Measurements from ENCODE around the gene PIK3R3.
A peak's percentile ranks its signal among the peaks of the same experiment; 100 is the strongest.

Gene PIK3R3

GRCh38 chr1:46169811-46170454, 37.5 kb upstream of the PIK3R3 start:
- no peak for TF ChIP-seq CTCF (IDR thresholded peaks at IDR 0.05; ENCODE audit: control insufficient read depth, insufficient read depth, low read depth, low read length, missing control alignments)
- no peak overlapping the region for H3K4me3 ChIP-seq (ENCODE audit: control insufficient read depth, low read depth, low read length)
- no peak for DNase-seq (ENCODE audit: low read depth)

DNA sequence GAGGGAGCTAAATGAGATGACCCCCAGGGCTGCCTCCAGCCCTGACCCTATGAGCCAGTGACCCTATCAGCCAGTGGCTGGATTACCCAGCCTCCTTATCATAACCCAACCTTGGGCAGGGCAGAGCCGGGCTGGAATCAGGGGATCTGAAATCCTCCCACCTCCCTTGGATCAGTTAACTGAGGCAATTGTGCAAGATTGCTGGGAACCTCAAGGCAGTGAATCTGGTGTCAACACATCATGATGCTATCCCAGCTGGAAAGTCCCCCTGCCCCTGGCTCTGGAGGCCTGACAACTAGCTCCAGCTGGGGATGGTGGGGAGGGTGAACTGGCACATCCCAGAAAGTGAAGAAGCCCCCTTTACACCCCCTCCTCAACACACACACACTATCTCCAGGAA, 36.0 kb upstream of the PIK3R3 start:
- H3K4me3 ChIP-seq (ENCODE audit: control insufficient read depth, low read depth, low read length): no peak overlapping the region
- no peak for DNase-seq (ENCODE audit: low read depth)
- no peak for TF ChIP-seq CTCF (IDR thresholded peaks at IDR 0.05; ENCODE audit: control insufficient read depth, insufficient read depth, low read depth, low read length, missing control alignments)

DNA sequence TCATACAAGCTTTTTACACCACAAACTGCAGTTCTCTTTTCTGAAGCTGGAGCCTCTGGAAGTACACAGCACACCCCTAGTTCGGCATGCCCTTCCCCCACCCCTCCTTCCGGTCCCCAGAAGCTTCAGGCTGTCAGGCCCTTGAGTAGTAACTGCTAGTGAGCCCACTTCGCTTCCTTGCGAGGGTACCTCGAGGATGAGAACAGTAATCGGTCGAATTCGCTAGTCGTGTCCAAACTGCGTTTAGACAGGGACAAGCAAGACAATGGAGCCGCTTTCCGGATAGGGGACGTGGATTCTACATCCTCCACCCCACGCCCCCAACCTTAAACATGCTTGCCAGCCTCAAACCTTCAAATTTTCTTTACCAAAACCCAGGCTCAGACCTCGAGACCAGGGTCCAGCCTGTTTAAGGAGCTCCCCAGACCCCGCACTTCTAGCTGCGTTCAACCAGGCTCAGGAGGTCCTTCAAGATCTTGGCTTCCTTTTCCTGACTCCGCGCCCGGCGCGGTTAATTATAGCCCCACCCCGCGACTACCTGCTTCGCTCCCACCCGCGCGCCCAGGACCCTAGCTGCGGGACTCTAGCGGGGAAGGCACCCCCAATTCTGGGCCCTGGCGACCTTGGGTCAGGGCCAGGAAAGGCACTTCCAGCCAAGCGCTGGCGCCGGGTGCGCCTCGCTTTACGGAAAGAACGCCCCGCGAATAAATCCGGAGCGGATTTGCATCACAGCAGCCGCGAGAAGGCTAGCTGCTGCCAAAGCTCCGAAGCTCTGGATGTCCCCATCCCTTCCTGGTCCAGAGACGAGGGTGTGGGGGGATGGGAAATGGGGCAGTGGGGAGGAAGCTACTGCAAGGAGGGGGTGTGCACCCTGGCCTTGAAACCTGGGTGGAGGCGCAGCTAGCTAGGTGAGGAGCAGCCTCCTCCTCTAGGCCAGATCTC, 34.4 kb upstream of the PIK3R3 start:
- H3K4me3 ChIP-seq (ENCODE audit: control insufficient read depth, low read depth, low read length): peak overlapping the region; percentile 40
- TF ChIP-seq CTCF (IDR thresholded peaks at IDR 0.05; ENCODE audit: control insufficient read depth, insufficient read depth, low read depth, low read length, missing control alignments): no peak
- no peak for DNase-seq (ENCODE audit: low read depth)

DNA sequence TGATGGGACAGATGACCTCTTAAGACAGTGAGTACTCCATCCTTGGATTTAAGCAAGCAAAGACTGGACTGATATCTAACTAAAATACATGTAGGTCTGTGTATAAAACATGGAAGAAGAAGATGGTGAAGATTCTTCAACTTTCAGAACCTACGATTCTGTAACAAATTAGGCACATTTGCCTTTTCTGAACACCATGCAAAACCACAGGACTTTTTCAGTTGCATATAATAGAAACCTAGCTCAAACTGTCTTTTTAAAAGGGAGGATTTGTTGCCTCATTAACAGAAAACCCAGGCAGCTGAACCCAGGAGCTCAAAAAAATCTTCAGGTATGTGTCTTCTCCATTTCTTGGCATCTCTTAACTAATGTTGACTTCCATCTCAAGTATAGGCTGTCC, 27.8 kb upstream of the PIK3R3 start:
- TF ChIP-seq CTCF (IDR thresholded peaks at IDR 0.05; ENCODE audit: control insufficient read depth, insufficient read depth, low read depth, low read length, missing control alignments): no peak
- no peak for DNase-seq (ENCODE audit: low read depth)
- H3K4me3 ChIP-seq (ENCODE audit: control insufficient read depth, low read depth, low read length): no peak overlapping the region

DNA sequence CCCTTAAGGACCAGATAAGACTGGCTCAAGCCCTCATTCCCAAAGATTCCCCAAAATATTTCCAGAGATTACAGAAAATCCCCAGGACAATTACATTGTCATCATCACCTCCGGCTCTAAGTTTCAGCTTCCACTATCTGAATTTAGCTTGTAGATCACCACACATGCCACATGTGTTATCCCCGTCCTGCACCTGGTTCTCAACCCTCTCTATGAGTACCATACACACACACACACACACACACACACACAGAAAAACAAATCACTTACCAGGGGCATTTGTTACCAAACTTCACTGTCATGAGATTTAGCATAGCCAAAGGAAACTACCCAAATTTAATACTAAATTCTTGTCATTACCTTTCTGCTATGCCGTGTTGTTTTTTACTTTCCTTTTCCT, 27.1 kb upstream of the PIK3R3 start:
- H3K4me3 ChIP-seq (ENCODE audit: control insufficient read depth, low read depth, low read length): no peak overlapping the region
- TF ChIP-seq CTCF (IDR thresholded peaks at IDR 0.05; ENCODE audit: control insufficient read depth, insufficient read depth, low read depth, low read length, missing control alignments): no peak
- no peak for DNase-seq (ENCODE audit: low read depth)

DNA sequence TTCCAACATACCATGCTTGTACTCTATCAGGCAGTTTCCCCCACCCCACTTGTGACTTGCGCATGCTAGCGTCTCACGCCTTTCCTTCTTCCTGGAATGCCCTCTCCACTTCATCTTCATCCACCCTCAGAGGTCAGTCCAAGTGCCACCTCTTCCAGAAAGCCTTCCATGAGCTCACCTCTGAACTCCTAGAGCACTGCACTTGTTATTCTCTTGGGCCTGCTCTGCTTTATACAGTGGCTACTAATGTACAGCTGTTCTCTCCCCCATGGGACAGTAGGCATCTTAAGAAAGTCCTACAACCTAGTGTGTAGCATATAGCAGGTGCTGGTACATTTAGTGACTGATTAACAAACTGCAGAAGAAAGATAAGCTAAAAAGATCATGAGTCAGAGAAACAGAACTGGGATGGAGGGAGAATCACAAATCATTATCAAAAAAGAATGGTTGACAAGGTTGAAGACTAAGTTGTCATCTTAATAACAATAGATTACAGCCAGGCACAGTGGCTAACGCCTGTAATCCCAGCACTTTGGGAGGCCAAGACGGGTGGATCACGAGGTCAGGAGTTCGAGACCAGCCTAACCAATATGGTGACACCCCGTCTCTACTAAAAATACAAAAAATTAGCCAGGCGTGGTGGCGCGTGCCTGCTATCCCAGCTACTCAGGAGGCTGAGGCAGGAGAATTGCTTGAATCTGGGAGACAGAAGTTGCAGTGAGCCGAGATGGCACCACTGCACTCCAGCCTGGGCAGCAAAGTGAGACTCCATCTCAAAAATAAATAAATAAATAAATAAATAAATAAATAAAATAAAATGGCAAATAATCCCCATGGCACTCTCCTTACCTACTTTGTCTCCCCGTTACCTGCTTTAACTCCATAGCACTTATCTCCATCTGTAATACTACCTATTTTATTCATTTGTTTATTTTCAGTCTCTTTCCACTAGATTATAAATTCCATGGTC, 26.2 kb upstream of the PIK3R3 start:
- no peak for TF ChIP-seq CTCF (IDR thresholded peaks at IDR 0.05; ENCODE audit: control insufficient read depth, insufficient read depth, low read depth, low read length, missing control alignments)
- DNase-seq (ENCODE audit: low read depth): no peak
- H3K4me3 ChIP-seq (ENCODE audit: control insufficient read depth, low read depth, low read length): no peak overlapping the region

Data from AG09309 (cell line).